Kidney tubule cell (primary cell): Measurements from ENCODE around the gene CXCL8.
"Not testable (repeated sequence)": the region's sequence is repeated elsewhere in the genome, so short reads cannot be mapped to it uniquely, and the experiment has no call there.

Experiments
- DNase-seq: peaks from one replicate; pipeline ENCODE4 v3.0.0-alpha.2; 2018; ENCODE audit warnings: low spot score

Gene CXCL8

DNA sequence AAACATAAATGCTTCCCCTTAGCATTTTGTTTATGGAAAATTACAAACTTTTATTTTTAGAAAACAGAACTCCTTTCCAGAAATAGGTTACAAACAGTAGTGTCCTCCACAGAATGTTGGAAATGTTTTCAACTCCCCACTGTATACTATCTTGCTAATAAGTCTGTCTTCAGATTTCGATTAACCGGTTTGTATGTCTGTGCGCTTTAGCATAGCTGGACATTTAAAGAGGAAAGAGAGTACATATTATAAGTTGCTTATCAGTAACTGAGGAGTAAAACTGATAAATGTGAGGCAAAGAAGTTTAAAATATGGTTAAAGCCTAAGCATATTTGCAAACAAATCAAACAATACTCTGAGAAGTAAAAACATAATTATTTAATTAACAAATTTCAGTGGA lies 3.4 kb downstream of the CXCL8 start:
- DNase-seq, result peak; percentile 49

DNA sequence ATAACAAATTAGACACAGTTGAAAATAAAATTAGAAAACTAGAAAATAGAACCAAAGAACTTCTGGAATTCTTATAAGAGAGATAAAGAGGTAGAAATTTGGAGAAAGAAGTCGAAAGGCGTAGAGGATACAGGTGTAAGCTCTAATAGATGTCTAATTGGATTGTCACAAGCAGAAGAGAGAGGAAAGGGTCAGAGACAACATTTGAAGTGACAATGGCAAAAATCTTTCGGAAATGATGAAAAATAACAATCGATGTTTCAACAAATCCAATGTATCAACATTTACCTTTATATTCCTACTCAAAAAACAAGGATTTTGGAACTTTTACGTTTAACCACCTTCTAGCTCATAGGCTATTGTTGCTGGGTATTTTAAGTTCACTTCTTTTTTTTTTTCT lies 3.8 kb downstream of the CXCL8 start:
- DNase-seq, result peak; percentile 55

DNA sequence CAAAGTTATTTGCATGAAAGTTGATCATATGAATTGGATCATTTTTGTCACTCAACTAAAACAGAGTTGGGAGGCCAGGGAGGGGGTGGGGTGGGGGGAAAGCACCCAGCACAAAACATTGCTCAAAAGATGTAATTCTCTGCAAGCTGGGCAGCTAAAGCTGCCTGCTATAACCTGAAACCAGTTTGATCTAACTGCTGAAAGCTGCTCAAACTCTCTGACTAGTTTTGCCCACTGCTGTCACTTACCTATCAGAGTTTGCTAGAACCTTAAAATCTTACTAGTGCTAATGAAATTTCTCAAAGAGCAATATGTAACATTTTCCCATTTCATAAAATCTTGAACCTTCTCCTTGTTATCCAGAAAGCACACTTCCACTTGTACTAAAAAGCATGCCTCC lies 10.4 kb downstream of the CXCL8 start:
- no peak for DNase-seq

DNA sequence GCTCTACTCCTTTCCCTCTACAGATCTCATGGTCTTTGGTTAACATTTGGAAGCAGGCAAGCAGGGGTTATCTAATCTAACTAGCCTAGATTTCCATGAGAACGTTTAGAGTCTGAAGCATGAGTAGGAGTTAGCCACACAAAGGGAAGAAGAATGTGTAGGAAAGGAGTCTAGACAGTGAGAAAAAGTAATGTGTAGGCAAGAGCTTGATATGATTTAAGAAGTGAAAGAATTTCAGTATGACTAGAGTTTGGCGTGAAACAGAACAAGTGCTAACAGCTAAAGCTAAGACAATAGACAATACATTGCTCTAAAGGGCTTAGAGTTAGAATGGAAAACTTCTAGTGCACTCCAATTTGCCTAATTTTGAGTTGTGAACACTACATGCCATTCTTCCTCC lies 10.8 kb downstream of the CXCL8 start:
- DNase-seq, result no peak

DNA sequence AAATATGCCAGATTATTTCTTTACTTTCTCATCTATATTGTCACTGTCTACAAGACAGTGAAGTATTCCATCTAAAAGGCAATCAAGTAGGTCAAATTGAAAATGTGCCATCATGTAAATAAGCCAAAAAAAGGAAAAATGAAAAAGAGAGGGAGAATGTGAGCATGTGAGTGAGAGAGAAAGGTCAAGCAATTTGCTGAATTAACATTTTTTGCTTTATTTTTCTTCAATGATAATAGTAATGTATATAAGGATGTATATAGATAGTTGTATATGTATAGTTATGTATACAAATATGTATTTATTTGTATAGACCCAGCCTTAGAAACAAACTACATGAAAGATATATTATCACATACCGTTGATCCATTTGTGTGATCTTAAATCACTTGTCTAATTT lies 11.5 kb downstream of the CXCL8 start:
- DNase-seq, result no peak

DNA sequence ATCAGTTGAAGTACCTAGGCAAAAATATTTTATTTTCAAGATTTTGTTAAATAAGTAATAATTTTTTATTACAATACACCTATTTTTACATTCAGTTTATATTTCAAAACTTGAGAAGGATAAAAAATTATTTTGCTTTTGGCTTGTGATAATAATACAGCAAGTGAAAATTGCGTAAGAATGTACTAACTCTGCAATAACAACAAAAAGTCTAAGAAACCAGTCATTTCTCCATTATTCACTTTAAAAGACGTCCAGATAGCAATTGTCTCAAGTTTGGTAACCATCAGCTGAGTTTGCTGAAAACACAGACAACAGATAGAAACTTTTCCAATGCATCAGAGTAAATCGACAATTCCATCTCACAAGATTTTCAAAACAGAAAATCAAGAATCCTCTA lies 12.1 kb downstream of the CXCL8 start:
- DNase-seq, result no peak

DNA sequence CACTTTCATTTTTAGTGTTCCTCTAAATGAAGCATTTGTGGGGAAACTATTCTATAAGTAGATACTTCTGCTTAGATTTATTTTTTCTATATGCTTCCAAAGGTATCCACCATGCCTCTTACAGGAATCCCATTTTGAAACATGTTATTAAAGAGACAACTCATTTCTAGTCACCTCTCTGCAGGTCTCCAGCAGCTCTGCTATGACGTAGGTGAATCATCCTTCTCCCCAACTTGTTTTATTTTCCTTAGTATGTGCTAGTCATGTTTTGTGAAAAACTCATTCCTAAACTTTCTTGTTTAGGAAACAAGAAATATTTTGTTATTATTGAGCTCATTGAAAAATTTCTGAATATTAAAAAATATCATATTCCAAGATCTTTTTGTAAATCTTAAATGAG lies 12.8 kb downstream of the CXCL8 start:
- DNase-seq, result no peak

DNA sequence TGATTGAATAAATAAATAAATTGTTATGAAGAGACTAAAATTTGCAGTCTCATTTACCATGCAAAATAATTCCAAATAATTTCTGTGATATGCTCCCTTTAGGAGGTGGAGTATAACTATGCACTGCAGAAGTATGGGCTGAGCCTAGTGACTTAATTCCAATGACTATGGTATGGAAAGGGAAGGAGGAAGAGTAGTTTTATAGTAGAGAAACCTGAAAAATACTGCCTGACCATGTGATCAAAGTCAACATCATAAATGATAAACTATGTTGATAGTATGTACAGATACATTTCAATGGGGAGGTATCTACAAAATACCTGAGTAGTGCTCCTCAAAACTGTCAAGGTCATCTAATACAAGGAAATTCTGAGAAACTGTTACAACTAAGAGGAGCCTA lies 14.6 kb downstream of the CXCL8 start:
- no peak for DNase-seq

DNA sequence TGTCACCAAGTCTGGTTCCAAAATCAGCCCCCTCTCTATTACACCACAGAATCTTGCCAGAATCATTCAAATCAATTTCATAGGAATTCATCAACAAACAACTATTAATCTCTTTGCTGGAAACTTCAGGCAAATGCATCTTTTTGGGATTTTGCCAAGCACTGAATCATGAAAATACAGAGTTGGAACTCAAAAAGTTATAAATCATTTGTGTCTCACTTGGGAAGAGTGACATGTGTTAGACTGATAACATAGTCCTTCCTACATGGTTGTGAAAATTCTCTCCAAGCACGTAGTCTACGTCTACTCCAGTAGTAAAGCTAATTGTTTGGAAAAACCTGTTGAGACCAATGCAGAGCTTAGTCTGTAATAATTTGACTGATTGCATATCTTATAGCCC lies 19.0 kb downstream of the CXCL8 start:
- DNase-seq, result no peak

DNA sequence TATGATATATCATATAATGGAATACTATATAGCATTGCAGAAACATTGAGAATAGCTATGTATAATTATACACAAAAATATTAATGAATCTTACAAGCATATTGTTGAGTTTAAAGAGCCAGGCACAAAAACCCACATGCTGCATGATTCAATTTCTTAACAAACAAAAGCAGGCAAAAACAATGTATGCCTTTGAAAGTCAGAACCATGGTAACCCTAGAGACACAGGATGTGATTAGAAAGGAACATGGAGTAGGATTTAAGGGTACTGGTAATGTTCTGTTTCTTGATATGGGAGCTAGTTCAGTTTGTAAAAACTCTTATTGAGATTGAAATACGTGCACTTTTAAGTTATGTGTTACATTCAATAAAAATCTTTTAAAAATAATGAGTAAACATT lies 21.5 kb downstream of the CXCL8 start:
- no peak for DNase-seq

DNA sequence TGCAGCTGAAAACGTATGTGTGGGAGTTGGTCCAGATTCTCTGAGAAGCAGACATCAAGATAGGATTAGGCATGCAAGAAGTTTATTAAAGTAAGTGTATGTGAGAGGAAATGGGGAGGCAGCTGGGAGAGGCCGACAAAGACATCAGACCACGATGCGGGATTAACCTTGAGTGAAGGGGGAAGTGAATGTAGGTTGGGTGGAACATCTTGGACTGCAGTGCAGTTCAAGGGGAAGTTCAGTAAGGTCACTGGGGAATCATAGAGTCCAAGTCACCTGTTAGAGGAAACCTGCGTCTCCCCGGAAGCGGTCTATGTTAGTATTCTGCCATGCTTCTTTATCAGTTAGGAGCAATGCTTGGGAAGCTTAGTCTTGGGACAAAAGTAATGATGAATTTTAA lies 22.0 kb downstream of the CXCL8 start:
- no peak for DNase-seq

DNA sequence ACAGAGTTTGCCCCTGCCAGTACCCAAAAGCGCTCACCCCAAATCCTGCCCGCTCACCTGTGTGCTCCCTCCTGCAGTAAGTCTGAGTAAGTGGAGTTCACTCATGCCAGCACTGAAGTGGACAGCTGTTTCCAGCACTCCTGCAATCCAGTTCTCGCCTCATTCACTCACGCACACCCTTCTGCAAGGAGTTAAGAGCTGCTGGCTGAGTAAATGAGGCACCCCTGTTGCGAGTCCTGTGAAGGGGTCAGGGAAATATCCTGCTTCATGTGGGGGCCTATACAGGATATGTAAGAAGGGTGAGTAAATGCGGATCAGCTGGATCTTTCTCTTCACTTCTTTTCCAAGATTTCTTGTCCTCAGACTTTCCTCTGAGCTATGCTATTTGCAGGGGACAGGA lies 23.5 kb downstream of the CXCL8 start:
- no peak for DNase-seq

DNA sequence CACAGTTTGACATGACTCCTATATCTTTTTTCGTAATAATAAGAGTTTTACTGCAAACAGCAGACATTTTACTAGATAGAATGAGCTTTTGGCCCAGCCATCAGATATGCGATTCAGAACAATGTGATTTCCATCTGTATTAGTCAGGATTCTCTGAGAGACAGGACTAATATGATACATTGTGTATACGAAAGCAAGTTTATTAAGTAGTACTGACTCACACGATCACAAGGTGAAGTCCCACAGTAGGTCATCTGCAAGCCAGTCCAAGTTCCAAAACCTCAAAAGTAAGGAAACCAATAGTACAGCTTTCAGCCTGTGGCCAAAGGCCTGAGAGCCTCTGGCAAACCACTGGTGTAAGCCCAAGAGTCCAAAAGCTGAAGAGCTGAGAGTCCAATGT lies 24.1 kb downstream of the CXCL8 start:
- peak; percentile 53 for DNase-seq

DNA sequence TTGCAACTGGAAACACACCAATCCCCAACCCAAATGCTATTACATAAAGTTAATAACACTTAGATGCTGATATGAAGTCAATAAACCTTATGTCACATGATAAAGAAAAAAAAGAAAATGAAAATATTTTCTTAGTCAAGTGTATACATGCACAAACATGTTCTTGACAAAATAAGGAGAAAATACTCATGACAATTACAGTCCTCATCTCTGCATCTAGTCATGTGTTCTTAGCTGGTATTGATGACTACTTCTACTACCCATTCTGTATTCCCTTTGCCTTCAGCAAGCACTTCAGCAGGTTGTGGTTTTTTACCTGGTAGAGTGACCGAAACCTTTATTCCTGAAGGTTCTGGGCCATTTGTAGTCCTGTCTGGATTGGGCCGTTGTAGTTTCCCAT lies 24.9 kb downstream of the CXCL8 start:
- DNase-seq, result no peak

DNA sequence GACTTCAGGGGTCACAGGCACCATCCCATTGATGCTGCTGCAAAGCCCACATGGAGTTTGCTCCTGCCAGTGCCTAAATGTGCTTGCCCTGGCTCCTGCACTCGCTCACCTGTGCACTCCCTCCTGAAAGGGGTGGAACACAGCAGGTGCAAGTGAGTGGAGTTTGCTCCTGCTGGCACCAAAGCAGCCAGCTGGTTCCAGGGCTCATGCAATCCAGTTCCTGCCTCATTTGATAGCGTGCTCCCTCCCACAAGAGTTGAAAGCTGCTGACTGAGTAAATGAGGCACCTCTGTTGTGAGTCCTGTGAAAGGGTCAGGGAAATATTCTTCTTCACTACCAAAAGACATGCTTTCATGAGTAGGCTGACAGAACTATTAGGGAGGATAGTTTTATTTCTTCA lies 30.5 kb downstream of the CXCL8 start:
- DNase-seq, result no peak

DNA sequence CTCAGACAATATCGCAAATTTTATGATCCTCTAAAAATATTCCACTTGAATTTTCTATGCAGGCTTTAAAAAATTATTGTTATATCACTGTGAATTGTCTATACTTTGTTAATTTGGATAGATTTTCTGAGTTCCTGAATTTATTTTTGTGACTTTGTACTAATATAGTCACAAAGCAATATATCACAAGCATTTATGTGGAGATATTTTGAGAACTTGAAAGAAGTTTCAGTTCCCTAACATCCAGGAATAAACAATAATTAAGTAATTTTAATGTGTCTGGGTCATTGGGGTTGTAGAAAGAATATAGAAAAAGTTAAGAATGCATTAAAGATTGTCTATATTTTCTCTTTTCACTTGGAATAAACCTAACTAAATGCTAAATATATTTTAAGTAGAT lies 32.0 kb downstream of the CXCL8 start:
- no peak for DNase-seq

DNA sequence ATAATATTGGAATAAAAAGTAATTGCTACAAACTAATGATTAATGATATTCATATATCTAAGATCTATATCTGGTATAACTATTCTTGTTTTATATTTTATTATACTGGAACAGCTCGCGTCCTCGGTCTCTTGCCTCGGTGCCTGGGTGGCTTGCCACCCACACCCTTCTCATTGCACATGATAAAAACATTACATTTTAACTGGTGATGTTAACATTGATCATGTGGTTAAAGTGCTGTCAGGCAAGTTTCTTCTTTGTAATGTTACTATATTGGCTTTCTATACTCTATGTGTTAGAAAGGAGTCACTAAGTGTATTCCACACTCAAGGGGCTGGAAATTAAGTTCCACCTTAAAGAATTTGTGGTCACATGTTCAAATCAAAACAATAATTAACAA lies 34.0 kb downstream of the CXCL8 start:
- not testable (repeated sequence) for DNase-seq

DNA sequence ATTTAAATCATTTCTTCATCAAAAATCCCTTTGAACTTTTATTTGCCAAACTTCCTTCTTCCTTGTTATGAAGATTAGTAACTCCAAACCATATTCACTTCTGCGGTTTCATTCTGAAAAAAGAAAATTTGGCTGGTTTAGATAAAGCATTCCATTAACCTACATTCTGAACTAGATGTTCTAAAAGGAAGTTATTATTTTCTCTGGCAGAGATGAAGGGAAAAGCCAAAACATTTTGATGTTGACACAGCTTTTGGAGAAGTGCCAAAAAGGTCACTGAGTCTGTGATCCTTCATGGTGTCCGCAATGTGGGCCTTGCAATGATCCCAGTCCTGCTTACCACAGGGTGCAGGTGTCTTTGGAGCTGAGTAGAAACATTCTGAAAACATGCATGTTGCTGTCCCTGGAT lies 36.0 kb downstream of the CXCL8 start:
- peak; percentile 88 for DNase-seq

DNA sequence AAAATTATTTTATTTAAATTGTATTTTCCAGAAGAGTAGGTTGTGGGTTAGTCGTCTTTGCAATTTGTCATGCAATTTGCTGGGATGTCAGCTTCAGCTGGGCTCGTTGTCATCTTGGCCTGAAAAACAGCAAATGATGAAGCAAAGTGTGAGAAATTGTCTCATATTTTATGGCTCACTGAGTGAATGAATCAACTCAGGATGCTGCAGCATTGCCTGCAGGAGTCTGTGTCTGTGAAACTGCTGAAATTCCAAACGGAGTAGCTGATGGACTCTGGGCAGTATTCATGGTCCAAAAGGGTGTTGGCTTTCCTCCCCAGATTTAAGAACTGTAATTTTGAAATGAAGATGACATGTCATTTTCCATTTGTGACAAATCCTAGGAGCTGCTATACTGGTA lies 37.2 kb downstream of the CXCL8 start:
- DNase-seq, result peak; percentile 76

DNA sequence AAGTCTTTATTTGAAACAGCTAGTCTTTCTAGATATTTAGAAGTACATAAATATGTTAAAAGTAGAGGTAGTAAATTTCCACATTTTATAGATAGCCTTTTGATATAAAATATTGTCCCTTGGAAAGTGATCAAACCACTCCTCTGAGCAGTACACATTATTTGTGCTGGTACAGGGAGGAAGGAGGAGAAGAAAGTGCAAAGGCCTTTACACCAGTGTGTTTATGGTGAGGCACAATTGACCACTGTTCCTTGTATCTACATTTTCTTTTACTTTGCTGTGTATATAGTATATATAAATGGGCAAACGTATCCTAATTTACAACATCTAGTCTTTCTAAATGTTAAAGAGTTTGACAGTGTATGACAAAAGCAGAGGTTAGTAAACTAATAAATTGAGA lies 39.9 kb downstream of the CXCL8 start:
- DNase-seq, result no peak

DNA sequence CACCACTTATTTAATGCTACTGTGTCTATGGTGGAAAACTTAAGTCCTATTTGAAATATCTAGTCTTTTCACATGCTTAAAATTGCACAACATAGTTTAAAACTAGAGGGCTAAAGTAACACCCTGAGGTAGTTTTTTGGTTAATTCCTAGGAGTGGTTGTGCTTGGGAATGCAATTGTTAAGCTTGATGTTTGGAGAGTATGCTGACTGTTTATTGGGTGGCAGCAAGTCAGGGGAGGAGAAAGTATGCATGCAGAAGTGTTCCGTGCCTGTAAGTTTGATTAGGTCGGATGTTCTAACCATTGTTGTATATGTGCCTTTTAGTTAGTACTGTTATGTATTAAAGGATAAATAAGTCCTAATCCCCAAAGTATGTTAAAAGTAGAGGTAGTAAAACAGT lies 40.5 kb downstream of the CXCL8 start:
- DNase-seq, result no peak

DNA sequence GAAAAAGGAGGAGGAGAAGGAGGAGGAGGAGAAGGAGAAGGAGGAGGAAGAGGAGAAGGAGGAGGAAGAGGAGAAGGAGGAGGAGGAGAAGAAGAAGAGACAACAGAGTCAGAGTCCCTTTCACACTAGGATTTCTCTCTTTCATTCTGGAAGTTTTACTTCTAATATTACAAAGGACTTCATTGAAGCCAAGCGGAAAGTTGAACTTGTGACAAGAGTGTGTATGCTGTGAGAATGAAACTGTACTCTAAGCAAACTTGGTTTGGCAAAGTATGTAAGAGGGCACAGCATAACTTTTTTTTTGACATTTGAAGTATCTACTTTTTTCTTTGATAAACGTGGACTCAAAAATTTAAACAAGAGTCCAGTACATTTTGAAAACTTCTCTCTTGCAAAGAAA lies 48.0 kb downstream of the CXCL8 start:
- no peak for DNase-seq
